KOPT-K1 (cell line): ENCODE results near the gene RBP5.

ENCODE experiments used
- H3K27ac ChIP-seq: fragments of 200-600 bp; sonication (generic); 2 replicates; pipeline ENCODE4 v1.5.1; 2016; ENCODE audit warnings: antibody characterized with exemption, mild to moderate bottlenecking, low read depth, low read length; ENCODE audit not compliant: poor library complexity, severe bottlenecking
- H3K36me3 ChIP-seq: fragments of 200-600 bp; sonication (generic); 2 replicates; pipeline ENCODE4 v1.5.1; 2017; ENCODE audit warnings: antibody characterized with exemption, mild to moderate bottlenecking, low read length, moderate library complexity; ENCODE audit not compliant: insufficient read depth
- H3K9me3 ChIP-seq: fragments of 200-600 bp; sonication (generic); 2 replicates; pipeline ENCODE4 v1.5.1; 2017; ENCODE audit warnings: antibody characterized with exemption, low read length, mild to moderate bottlenecking; ENCODE audit not compliant: insufficient read depth, poor library complexity, severe bottlenecking

The RBP5 gene

DNA sequence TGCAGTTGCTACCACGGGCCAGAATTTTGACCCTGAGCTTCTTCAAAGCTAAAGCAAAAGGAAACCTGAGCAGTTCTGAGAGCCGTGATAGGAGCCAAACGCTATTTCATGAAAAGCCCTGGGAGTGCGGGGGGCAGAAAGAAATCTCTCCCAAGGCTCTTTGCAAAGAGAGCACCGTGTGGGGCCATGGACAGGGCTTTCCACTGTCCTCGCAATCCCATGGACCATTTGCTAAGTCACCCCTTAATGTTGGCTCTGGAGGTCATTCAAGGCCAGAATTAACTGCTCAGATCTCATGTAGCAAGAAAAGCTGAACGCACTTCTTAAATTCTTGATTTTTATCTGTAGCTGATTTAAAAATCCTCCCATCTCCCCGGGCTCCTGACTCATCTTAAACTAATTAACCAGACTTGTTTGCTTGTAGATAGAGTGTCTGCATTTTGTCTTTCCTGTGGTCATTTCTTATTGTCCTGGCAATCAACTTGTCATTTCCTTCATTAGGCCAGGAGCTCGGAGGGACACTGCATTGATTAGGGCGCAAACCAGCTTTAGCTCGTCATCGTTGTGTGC, 26.3 kb upstream of the RBP5 start:
- Histone ChIP-seq H3K9me3 (no peaks in the 10 kb centered on the region), H3K36me3 (peaks cover 15% of the 10 kb centered on the region), H3K27ac (no peak overlapping the region)

DNA sequence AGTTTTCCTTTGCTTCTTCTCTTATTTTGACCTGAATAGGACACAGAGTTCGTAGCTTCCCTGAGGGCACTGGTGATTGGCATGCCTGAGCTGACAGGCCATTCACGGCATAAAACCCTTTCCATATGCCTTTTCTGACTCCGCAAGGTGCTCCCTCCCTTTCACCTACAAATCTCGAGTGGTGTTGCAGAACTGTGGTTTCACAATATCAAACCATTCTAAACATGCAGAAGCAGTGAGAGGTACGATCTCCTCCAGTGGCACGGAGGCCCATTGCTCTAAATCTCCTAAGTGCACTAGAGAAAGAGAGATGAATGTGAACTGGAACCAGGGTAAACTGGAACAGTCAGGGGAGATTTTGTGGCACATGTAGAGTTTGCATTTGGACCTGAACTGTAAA, 25.4 kb upstream of the RBP5 start:
- peaks cover 24% of the 10 kb centered on the region for H3K36me3 ChIP-seq
- no peaks in the 10 kb centered on the region for H3K9me3 ChIP-seq
- H3K27ac ChIP-seq, result no peak overlapping the region

DNA sequence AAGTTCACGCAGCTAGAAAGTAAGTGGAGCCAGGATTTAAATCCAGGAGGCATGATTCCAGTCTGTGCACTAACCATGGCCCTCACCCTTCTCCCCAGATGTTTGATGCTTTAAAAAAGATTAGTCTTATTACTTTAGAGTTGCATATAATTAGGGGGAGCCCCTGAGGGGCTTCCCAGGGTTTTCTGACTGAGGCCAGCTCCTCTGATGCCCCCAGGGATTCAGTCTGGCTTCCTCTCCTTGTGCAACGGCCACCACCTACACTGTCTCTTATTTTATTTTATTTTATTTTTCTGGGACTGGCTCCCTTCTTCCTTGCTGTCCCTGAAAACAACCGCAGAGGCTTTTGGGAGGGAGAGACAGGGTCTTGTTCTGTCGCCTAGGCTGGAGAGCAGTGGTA, 24.1 kb upstream of the RBP5 start:
- no peak overlapping the region for H3K27ac ChIP-seq
- peaks cover 33% of the 10 kb centered on the region for H3K36me3 ChIP-seq
- H3K9me3 ChIP-seq, result no peaks in the 10 kb centered on the region

DNA sequence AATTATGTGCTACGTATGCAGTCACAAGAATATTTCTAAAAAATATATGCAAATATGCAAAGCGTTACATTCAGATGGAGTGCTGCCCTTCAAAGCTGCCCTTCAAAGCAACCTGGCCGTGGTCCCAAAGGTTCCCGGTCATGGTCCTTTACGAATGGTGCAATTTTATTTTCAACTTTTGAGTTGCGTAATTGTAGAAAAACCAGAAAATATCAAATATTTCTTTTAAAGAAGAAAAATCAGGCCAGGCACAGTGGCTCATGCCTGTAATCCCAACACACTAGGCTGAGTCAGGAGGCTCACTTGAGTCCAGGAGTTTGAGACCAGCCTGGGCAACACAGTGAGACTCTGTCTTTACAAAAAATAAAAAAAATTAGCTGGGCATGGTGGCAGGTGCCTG, 22.8 kb upstream of the RBP5 start:
- Histone ChIP-seq H3K9me3 (no peaks in the 10 kb centered on the region), H3K27ac (no peak overlapping the region), H3K36me3 (peaks cover 33% of the 10 kb centered on the region)

DNA sequence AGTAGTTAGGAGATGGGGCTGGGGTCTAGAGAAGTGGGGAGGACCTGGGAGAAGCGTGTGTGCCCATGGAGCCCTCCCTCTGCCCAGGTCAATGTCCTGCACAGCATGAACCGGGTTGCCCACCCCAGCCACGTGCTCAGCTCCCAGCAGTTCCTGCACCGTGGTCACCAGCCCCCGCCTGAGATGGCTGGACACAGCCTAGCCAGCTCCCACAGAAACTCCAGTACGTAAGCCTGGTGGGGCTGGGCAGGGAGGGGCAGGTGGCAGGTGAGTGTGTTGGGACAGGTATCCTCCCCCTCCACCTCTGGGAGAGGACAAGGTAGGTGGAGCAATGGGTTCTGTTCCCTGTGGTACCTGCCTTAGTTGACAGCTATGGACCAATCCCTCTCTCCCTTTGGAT, 22.2 kb upstream of the RBP5 start:
- H3K27ac ChIP-seq, result no peak overlapping the region
- peaks cover 34% of the 10 kb centered on the region for H3K36me3 ChIP-seq
- no peaks in the 10 kb centered on the region for H3K9me3 ChIP-seq

DNA sequence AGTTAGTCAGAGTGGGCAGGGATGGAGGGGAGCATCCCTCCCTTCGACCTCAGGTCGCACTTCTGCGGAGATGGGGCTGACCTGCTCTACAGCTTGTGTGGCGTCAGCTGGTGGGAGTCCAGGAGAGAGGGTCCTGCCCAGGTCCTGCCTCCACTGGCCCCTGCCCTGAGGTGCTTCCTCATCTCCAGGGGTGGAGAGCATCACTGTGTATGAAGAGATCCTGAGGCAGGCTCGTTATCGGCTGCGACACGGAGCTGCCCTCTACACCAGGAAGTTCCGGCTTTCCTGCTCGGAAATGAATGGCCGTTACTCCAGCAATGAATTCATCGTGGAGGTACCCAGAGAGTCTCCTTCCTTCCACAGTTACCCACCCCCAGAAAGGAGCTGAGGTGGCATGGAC, 21.7 kb upstream of the RBP5 start:
- Histone ChIP-seq H3K36me3 (peaks cover 35% of the 10 kb centered on the region), H3K27ac (no peak overlapping the region)

DNA sequence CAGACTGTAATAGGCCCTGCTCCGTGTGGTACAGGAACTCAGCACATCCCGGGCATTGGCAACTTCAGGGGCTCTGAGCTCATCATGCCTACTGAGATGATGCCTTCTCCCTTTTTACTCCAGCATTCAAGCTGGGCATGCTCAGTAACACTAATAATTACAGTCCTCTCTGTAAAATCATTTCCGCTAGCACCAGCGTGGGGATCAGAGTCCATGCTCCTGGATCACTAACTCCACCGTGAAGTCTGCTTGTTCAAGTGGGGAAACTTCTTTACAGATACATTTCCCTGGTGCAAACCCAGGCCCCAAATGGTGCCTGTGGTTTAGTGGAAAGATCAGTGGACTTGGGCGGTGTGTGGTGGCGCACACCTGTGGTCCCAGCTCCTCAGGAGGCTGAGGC, 18.2 kb upstream of the RBP5 start:
- no peaks in the 10 kb centered on the region for H3K9me3 ChIP-seq
- H3K36me3 ChIP-seq, result peaks cover 47% of the 10 kb centered on the region
- H3K27ac ChIP-seq, result no peak overlapping the region

More for the DNA sequence above, 21.7 kb upstream of the RBP5 start:
- no peaks in the 10 kb centered on the region for H3K9me3 ChIP-seq

DNA sequence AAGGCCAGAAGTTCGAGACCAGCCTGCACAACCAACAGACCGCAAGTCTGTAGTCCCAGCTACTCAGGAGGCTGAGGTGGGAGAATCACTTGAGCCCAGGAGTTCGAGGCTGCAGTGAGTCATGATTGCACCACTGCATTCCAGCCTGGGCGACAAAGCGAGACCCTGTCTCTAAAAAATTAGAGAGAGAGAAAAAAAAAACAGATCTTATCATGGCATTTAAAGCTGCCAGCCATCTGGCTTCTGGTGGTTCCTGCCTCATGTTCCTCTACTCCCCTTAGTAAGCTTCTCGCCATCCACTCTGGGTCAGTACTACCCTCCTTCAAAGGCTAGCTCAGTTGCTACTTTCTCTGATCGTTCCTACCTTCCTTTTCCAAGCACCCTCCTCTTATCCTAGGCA, 17.5 kb upstream of the RBP5 start:
- Histone ChIP-seq H3K9me3 (no peaks in the 10 kb centered on the region), H3K36me3 (peaks cover 48% of the 10 kb centered on the region), H3K27ac (no peak overlapping the region)

DNA sequence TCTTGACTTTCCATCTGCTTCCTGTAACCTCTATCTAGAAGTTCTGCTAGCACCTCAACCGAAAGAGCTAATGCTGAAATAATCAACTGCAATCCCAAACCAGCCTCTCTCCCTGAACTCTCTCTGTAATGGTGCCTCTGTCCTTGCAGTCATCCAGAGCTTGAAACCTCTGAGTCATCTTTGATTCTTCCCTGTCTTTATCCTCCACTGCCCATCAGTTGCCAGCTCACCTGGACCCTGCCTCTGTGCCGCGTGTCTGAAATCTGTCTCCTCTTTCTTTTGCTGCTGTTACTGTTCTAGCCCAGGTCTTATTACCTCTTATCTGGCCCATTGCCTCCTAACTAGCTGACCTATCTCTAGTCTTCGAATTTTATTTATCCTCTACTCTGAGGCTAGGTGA, 17.0 kb upstream of the RBP5 start:
- no peak overlapping the region for H3K27ac ChIP-seq
- no peaks in the 10 kb centered on the region for H3K9me3 ChIP-seq
- H3K36me3 ChIP-seq, result peaks cover 45% of the 10 kb centered on the region

DNA sequence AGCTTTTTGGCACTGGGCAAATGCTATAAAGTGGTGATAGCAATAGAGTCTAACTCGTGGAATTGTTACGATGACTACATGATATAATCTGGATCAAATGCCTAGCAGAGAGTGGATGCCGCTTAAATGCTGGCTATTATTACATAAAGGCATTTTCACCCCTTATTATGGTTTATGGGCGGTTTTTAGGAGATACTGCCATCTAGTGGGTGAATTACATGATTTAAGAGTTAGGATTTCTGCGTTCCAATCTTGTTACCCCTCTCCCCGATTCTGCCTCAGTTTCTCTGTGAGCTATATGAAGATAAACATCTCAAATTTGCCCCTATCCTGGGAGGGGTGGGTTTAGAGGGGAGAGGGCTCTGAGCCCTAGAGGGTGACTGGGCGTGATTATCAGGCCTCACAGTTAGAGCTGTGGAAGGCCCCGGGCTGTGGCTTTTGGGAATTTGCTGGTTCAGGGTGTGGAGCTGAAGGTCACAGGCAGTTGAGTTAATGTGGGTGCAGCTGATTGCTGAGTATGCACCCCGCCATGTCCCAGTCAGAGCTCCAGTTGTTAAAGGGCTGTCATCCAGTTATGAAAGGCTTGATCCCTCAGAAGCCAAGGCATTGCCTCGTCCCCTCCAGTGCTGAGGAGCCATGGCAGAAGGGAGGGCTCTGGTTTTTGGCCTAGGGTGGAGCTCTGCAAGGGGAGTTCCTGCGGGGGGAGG, 15.9 kb upstream of the RBP5 start:
- no peak overlapping the region for H3K27ac ChIP-seq
- peaks cover 38% of the 10 kb centered on the region for H3K36me3 ChIP-seq
- H3K9me3 ChIP-seq, result no peaks in the 10 kb centered on the region

DNA sequence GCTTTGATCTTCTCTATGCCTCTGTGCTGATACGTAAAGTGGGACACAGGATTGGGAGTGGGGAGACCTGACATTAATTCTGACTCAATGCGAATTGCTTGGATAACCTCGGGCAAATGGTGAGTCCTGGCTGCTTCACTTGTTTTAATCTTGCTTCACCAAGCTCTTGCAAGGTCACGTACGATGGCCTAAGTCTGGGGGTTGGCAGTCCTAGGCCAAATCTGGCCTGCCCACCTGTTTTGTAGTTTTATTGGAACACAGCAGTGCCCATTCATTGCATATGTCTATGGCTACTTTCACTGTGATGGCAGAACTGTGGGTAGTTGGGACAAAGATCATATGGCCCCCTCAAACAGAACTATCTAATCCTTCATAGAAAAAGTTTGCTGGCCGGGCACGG, 14.9 kb upstream of the RBP5 start:
- peaks cover 28% of the 10 kb centered on the region; the same call in 1 of the 2 replicates for H3K36me3 ChIP-seq
- H3K9me3 ChIP-seq, result no peaks in the 10 kb centered on the region
- H3K27ac ChIP-seq, result no peak overlapping the region

DNA sequence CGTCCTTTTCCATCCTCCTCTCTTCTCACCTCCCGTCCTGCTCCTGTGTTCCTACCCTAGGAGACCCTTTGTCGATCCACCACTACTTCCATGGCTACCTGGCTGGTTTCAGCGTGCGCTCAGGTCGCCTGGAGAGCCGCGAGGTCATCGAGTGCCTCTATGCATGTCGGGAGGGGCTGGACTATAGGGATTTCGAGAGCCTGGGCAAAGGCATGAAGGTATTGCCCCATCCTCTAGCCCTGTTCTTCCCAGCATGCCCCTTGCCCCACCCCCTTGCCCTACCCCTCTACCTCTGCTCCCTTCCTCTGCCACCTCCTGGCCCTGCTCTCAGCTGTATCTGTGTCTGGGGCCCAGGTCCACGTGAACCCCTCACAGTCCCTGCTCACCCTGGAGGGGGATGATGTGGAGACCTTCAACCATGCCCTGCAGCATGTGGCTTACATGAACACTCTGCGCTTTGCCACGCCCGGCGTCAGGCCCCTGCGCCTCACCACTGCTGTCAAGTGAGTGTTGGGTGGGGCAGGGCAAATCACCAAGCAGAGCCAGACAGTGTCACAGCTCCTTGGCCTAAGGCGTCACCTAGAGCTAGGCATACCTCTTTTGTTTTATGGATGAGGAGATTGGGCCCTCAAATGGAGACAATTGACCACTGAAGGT, 14.2 kb upstream of the RBP5 start:
- Histone ChIP-seq H3K36me3 (peaks cover 24% of the 10 kb centered on the region; the same call in 1 of the 2 replicates), H3K27ac (no peak overlapping the region), H3K9me3 (no peaks in the 10 kb centered on the region)

DNA sequence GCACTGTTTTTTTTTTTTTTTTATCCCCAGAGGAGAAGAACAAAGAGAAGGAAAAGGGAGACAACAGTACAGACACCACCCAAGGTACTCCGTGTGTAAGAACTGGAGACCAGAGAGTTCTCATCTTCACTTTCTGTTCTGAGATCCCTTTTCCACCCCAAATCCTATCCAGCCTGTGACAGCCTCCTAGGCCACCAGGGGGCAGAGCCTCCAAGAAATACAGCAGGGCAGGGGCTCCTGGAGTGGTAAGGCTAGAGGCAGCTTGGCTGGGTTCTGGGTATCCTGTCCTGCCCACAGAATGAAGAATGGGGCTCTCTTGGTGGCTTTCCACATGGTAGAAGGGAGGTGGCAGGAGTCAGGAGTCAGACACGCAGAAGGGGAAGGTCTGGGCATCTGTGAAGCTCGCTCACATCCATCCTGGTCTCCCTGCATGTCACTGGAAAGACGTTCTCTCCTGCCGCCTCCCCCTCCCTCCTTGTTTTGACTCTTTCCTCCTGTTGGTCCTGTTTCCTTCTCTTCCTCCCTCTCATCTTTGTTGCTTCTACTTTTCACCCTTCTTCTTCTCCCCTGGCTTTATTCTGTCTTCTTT, 13.5 kb upstream of the RBP5 start:
- Histone ChIP-seq H3K36me3 (peaks cover 32% of the 10 kb centered on the region; the same call in 1 of the 2 replicates), H3K9me3 (no peaks in the 10 kb centered on the region), H3K27ac (no peak overlapping the region)

DNA sequence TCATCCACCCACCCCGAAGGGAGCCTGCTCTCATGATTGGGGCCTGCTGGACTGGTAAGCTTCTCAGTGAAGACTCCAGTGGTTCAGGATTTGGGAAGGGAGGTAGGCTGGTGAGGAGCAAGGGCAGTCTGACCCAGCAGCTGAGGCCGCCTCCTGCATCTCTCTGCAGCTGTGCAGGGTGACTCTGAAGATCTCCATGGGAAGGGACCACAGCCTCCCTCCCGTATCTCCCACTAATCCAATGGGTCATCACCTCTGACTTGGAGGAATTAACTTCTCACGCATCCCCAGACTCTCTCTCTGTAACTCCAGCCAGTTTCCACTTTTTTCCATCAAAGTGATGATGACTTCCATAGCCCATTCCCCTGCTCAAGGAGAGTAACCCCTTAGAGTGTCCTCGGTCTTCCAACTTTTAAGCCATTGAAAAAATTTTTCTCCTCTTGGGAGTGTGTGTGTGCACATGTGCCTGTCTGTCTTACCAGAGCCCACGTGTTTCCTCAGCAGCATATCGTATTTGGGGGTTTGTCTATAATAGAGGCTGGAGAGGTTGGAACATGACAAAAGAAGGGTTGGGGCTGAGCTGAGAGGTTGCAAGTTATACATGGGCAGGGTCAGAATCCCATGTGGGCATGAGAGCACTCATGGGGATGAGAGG, 12.8 kb upstream of the RBP5 start:
- Histone ChIP-seq H3K9me3 (no peaks in the 10 kb centered on the region), H3K36me3 (peaks cover 38% of the 10 kb centered on the region), H3K27ac (no peak overlapping the region)

DNA sequence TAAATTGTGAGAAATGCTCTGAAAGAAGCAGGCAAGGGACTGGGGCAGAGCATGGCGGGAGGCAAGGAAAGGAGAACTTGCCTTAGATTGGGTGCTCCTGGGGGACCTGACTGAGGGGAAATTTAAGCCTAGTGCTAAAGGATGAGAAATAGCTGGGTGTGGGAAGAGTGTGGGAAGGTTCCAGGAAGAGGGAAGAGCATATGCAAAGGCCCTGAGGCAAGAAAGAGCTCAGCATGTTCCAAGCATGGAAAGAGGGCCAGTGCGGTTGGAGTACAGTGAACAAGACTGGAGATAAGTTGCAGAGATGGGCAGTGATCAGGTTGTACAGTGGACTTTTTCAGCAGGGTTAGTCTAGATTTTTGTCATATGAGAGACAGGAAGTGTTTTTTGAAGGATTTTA, 10.5 kb upstream of the RBP5 start:
- H3K36me3 ChIP-seq, result peaks cover 51% of the 10 kb centered on the region
- H3K27ac ChIP-seq, result no peak overlapping the region
- H3K9me3 ChIP-seq, result no peaks in the 10 kb centered on the region
